ENCODE measurements around the gene NOCT.
A peak's percentile ranks its signal among the peaks of the same experiment; 100 is the strongest.
"Not testable (repeated sequence)": the region's sequence is repeated elsewhere in the genome, so short reads cannot be mapped to it uniquely, and the experiment has no call there.

Gene NOCT

GRCh38 chr4:139048026-139048425 is 32.4 kb downstream of the NOCT start:
- DNase-seq (ENCODE audit: low read depth in 2 of 2) = no peak

- no peak for DNase-seq (ENCODE audit: low read depth in 2 of 2)
Measured at GRCh38 chr4:139050446-139050845, 34.9 kb downstream of the NOCT start.

- DNase-seq (ENCODE audit: low read depth in 2 of 2) = no peak
Measured at GRCh38 chr4:139053909-139054308, 38.3 kb downstream of the NOCT start.

GRCh38 chr4:139054791-139055505 is 39.4 kb downstream of the NOCT start:
- no peak for DNase-seq (ENCODE audit: low read depth in 2 of 2)

- DNase-seq (ENCODE audit: low read depth in 2 of 2) = not testable (repeated sequence)
Measured at GRCh38 chr4:139059026-139059425, 43.4 kb downstream of the NOCT start.

GRCh38 chr4:139060591-139060990 is 45.0 kb downstream of the NOCT start:
- DNase-seq (ENCODE audit: low read depth in 2 of 2) = no peak

GRCh38 chr4:139076016-139076744 is 60.6 kb downstream of the NOCT start:
- no peak for DNase-seq (ENCODE audit: low read depth in 2 of 2)

- DNase-seq (ENCODE audit: low read depth in 2 of 2) = no peak
Measured at GRCh38 chr4:139077567-139078355, 62.2 kb downstream of the NOCT start.

- no peak for DNase-seq (ENCODE audit: low read depth in 2 of 2)
Measured at GRCh38 chr4:139078926-139079325, 63.3 kb downstream of the NOCT start.

GRCh38 chr4:139082750-139083606 is 67.4 kb downstream of the NOCT start:
- peak; percentile 72 to 81 for DNase-seq (ENCODE audit: low read depth in 2 of 2)

GRCh38 chr4:139083607-139083955 is 68.0 kb downstream of the NOCT start:
- peak; percentile 34 to 35 for DNase-seq (ENCODE audit: low read depth in 2 of 2)

- peak; percentile 48 to 53 for DNase-seq (ENCODE audit: low read depth in 2 of 2)
Measured at GRCh38 chr4:139083956-139084803, 68.6 kb downstream of the NOCT start.

GRCh38 chr4:139084804-139085093 is 69.2 kb downstream of the NOCT start:
- no peak for DNase-seq (ENCODE audit: low read depth in 2 of 2)

- DNase-seq (ENCODE audit: low read depth in 2 of 2) = no peak
Measured at GRCh38 chr4:139085141-139085540, 69.6 kb downstream of the NOCT start.

- DNase-seq (ENCODE audit: low read depth in 2 of 2) = no peak
Measured at GRCh38 chr4:139092271-139092670, 76.7 kb downstream of the NOCT start.

All from activated CD8-positive, alpha-beta memory T cell treated with anti-CD3 and anti-CD28 coated beads for 4 hours (primary cell).